Gastrocnemius medialis (tissue), 4 donors: Measurements from ENCODE around the gene IDH3A.

Source experiments
- POLR2A ChIP-seq, 2 donors: fragments of 450-650 bp; IDR thresholded peaks; one replicate each; pipeline ENCODE4 v1.6.1; 2017; ENCODE audit warnings: antibody characterized with exemption in 2 of 2, mild to moderate bottlenecking in 2 of 2, moderate library complexity in 2 of 2
- TF ChIP-seq, protein P1 (sequence below), 5 experiments: fragments of 450-650 bp in 3 of 5; fragments of 200-600 bp in 2 of 5; sonication (generic) in 2 of 5; IDR thresholded peaks in 4 of 5; conservative IDR thresholded peaks in 1 of 5; 1 replicate in 4 of 5; 2 replicates in 1 of 5; pipeline ENCODE4 v1.5.1; 2016 to 2019; ENCODE audit warnings: antibody characterized with exemption in 5 of 5, mild to moderate bottlenecking in 3 of 5, moderate library complexity in 3 of 5

- TF ChIP-seq, protein P1, sequence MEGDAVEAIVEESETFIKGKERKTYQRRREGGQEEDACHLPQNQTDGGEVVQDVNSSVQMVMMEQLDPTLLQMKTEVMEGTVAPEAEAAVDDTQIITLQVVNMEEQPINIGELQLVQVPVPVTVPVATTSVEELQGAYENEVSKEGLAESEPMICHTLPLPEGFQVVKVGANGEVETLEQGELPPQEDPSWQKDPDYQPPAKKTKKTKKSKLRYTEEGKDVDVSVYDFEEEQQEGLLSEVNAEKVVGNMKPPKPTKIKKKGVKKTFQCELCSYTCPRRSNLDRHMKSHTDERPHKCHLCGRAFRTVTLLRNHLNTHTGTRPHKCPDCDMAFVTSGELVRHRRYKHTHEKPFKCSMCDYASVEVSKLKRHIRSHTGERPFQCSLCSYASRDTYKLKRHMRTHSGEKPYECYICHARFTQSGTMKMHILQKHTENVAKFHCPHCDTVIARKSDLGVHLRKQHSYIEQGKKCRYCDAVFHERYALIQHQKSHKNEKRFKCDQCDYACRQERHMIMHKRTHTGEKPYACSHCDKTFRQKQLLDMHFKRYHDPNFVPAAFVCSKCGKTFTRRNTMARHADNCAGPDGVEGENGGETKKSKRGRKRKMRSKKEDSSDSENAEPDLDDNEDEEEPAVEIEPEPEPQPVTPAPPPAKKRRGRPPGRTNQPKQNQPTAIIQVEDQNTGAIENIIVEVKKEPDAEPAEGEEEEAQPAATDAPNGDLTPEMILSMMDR (IDR thresholded peaks at IDR 0.05 in 4 of 5, conservative IDR thresholded peaks at IDR 0.05 in 1 of 5) = no peak
- TF ChIP-seq POLR2A (IDR thresholded peaks at IDR 0.05) = no peak
Observed at GRCh38 chr15:78182821-78183220, 33.7 kb downstream of the IDH3A start.
